Measurements from ENCODE around the gene SENP1. TPM values are rescaled to one million over a fixed set of nuclear protein-coding genes. Genes with fewer than 3 reads are reported as not detected.
A peak's percentile ranks its signal among the peaks of the same experiment; 100 is the strongest.

The SENP1 gene
- polyA plus RNA-seq, 3 donors, result 5.2 to 8.0 (median 6.0) TPM

- Histone ChIP-seq H3K27ac (ENCODE audit: low read depth in 1 of 2, low read length in 2 of 2) (no peak overlapping the region), H3K27me3 (ENCODE audit: control insufficient read depth in 2 of 2, insufficient read depth in 2 of 2, low read length in 2 of 2) (no peaks in the 10 kb centered on the region), H3K79me2 (ENCODE audit: insufficient read depth, low read length) (no peaks in the 10 kb centered on the region), H2AFZ (ENCODE audit: insufficient read depth, low read depth, low read length, poor library complexity, severe bottlenecking) (peak overlapping the region; percentile 50), H3K4me1 (ENCODE audit: control insufficient read depth in 1 of 2, insufficient read depth in 2 of 2, low read length in 2 of 2) (peaks cover 5% of the 10 kb centered on the region in 2 donors), H3K4me2 (replicated peaks; ENCODE audit: extremely low read depth, low read length, poor library complexity, severe bottlenecking) (no peak overlapping the region), H3K4me3 (replicated peaks in 1 of 3; ENCODE audit: low read depth in 2 of 3, low read length in 3 of 3) (no peak overlapping the region), H3K36me3 (replicated peaks in 1 of 2; ENCODE audit: control insufficient read depth in 1 of 2, insufficient read depth in 2 of 2, low read length in 2 of 2) (no peaks in the 10 kb centered on the region), H3K9me3 (replicated peaks in 1 of 2; ENCODE audit: control insufficient read depth in 1 of 2, insufficient read depth in 1 of 2, low read length in 2 of 2) (no peaks in the 10 kb centered on the region), H3K9ac (ENCODE audit: insufficient read depth, low read length, poor library complexity, severe bottlenecking) (no peak overlapping the region), H4K20me1 (ENCODE audit: insufficient read depth, low read length) (no peaks in the 10 kb centered on the region)
- peak overlapping the region in 1 of 7 donors; percentile 5 for H3K27ac Mint-ChIP-seq
- no peaks in the 10 kb centered on the region for H3K36me3 Mint-ChIP-seq
- DNase-seq, result no peak
- intact Hi-C loops (cut with micrococcal nuclease), result no loop called here
- H3K27me3 Mint-ChIP-seq (ENCODE audit: low read depth in 3 of 3), result peaks cover 1 to 7% (median 4%) of the 10 kb centered on the region in 3 donors
- H3K4me1 Mint-ChIP-seq, result peaks cover 6% of the 10 kb centered on the region
- TF ChIP-seq CTCF (IDR thresholded peaks at IDR 0.05), result no peak
- 71% methylated on average over 4 of the region's 4 CpGs for WGBS (ENCODE audit: insufficient coverage)
- H3K9me3 Mint-ChIP-seq, result peaks cover 0 to 1% (median 0%) of the 10 kb centered on the region in 7 donors
- H3K4me3 Mint-ChIP-seq, result peak overlapping the region in 1 of 2 donors; percentile 40
Observed at GRCh38 chr12:48030173-48030650, 75.7 kb downstream of the SENP1 start.

GRCh38 chr12:48029491-48030172, 76.2 kb downstream of the SENP1 start:
- Histone ChIP-seq H3K79me2 (ENCODE audit: insufficient read depth, low read length) (no peaks in the 10 kb centered on the region), H3K4me1 (ENCODE audit: control insufficient read depth in 1 of 2, insufficient read depth in 2 of 2, low read length in 2 of 2) (peaks cover 5% of the 10 kb centered on the region in 2 donors), H3K9me3 (replicated peaks in 1 of 2; ENCODE audit: control insufficient read depth in 1 of 2, insufficient read depth in 1 of 2, low read length in 2 of 2) (no peaks in the 10 kb centered on the region), H3K4me2 (replicated peaks; ENCODE audit: extremely low read depth, low read length, poor library complexity, severe bottlenecking) (no peak overlapping the region), H3K27me3 (ENCODE audit: control insufficient read depth in 2 of 2, insufficient read depth in 2 of 2, low read length in 2 of 2) (no peaks in the 10 kb centered on the region), H3K36me3 (replicated peaks in 1 of 2; ENCODE audit: control insufficient read depth in 1 of 2, insufficient read depth in 2 of 2, low read length in 2 of 2) (no peaks in the 10 kb centered on the region), H3K27ac (ENCODE audit: low read depth in 1 of 2, low read length in 2 of 2) (no peak overlapping the region), H3K4me3 (replicated peaks in 1 of 3; ENCODE audit: low read depth in 2 of 3, low read length in 3 of 3) (no peak overlapping the region), H2AFZ (ENCODE audit: insufficient read depth, low read depth, low read length, poor library complexity, severe bottlenecking) (peak overlapping the region; percentile 50), H4K20me1 (ENCODE audit: insufficient read depth, low read length) (no peaks in the 10 kb centered on the region), H3K9ac (ENCODE audit: insufficient read depth, low read length, poor library complexity, severe bottlenecking) (no peak overlapping the region)
- peak in 1 of 3 donors; percentile 21 for DNase-seq
- Mint-ChIP-seq H3K27ac (peak overlapping the region in 1 of 7 donors; percentile 5), H3K36me3 (no peaks in the 10 kb centered on the region), H3K9me3 (peaks cover 0 to 1% (median 0%) of the 10 kb centered on the region in 7 donors), H3K27me3 (ENCODE audit: low read depth in 3 of 3) (peaks cover 1 to 7% (median 4%) of the 10 kb centered on the region in 3 donors), H3K4me1 (peaks cover 6% of the 10 kb centered on the region), H3K4me3 (peak overlapping the region in 1 of 2 donors; percentile 40)
- 36% methylated on average over 4 of the region's 8 CpGs for WGBS (ENCODE audit: insufficient coverage)
- no peak for TF ChIP-seq CTCF (IDR thresholded peaks at IDR 0.05)
- intact Hi-C loops (cut with micrococcal nuclease), result no loop called here

Data from CD14-positive monocyte (primary cell).